HEK293 (cell line): Measurements from ENCODE around the gene ARAP1.

Source experiments
- CTCF ChIA-PET: fragments of 350-600 bp; formaldehyde crosslinking; extraction: SDS; loops from one replicate; lab custom pipeline; 2021; ENCODE audit warnings: antibody characterized with exemption; lab: Yijun Ruan, JAX
- POLR2A ChIA-PET: fragments of 300-600 bp; formaldehyde crosslinking; extraction: SDS; loops from one replicate; lab custom pipeline; 2020; ENCODE audit warnings: antibody characterized with exemption, inconsistent platforms; lab: Yijun Ruan, JAX
- H3K27ac ChIP-seq: fragments of 200-500 bp; sonication (Bioruptor generic); 2 replicates; pipeline ENCODE4 v1.5.1; 2014; ENCODE audit warnings: low read depth, low read length, control low read depth, inconsistent platforms; ENCODE audit errors: extremely low read depth
- H3K36me3 ChIP-seq, 2 experiments: fragments of 200-500 bp in 1 of 2; sonication (Bioruptor generic) in 1 of 2; 1 replicate in 1 of 2; 2 replicates in 1 of 2; pipeline ENCODE4 v1.5.1; 2014 to 2017; ENCODE audit warnings: inconsistent platforms in 2 of 2, low read length in 2 of 2; ENCODE audit not compliant: control insufficient read depth in 2 of 2, insufficient read depth in 1 of 2
- H3K4me1 ChIP-seq: fragments of 200-500 bp; sonication (Bioruptor generic); 2 replicates; pipeline ENCODE4 v1.5.1; 2014; ENCODE audit warnings: mild to moderate bottlenecking, low read length, inconsistent platforms; ENCODE audit not compliant: control insufficient read depth, insufficient read depth
- H3K4me3 ChIP-seq: 2 replicates; pipeline ENCODE4 v1.5.1; 2011; ENCODE audit warnings: low read depth, mild to moderate bottlenecking, control low read depth, low read length, moderate library complexity
- H3K9me3 ChIP-seq: fragments of 200-500 bp; sonication (Bioruptor generic); 2 replicates; pipeline ENCODE4 v1.5.1; 2014; ENCODE audit warnings: low read depth, low read length, inconsistent platforms; ENCODE audit not compliant: control insufficient read depth, insufficient read depth
- EGR2 ChIP-seq: fragments of 450-650 bp; formaldehyde crosslinking; IDR thresholded peaks from 2 replicates; pipeline ENCODE4 v1.5.1; 2016; ENCODE audit warnings: low read depth, missing biosample characterization, missing genetic modification characterization
- GLI4 ChIP-seq: fragments of 450-650 bp; formaldehyde crosslinking; IDR thresholded peaks from 2 replicates; pipeline ENCODE4 v1.5.1; 2016; ENCODE audit warnings: missing biosample characterization, missing genetic modification characterization
- INSM2 ChIP-seq: fragments of 450-650 bp; formaldehyde crosslinking; IDR thresholded peaks from 2 replicates; pipeline ENCODE4 v1.5.1; 2016; ENCODE audit warnings: missing biosample characterization, missing genetic modification characterization
- KLF16 ChIP-seq: fragments of 450-650 bp; formaldehyde crosslinking; IDR thresholded peaks from 2 replicates; pipeline ENCODE4 v1.5.1; 2017; ENCODE audit warnings: missing biosample characterization, missing genetic modification characterization
- OVOL3 ChIP-seq: fragments of 450-650 bp; formaldehyde crosslinking; IDR thresholded peaks from 2 replicates; pipeline ENCODE4 v1.5.1; 2016; ENCODE audit warnings: missing biosample characterization, missing genetic modification characterization
- PRDM10 ChIP-seq: fragments of 450-650 bp; formaldehyde crosslinking; IDR thresholded peaks from 2 replicates; pipeline ENCODE4 v1.5.1; 2016; ENCODE audit warnings: missing biosample characterization, missing genetic modification characterization
- ZFHX2 ChIP-seq: fragments of 450-650 bp; formaldehyde crosslinking; conservative IDR thresholded peaks from 2 replicates; pipeline ENCODE4 v1.5.1; 2016; ENCODE audit warnings: missing biosample characterization, missing genetic modification characterization
- ZNF174 ChIP-seq: fragments of 450-650 bp; formaldehyde crosslinking; IDR thresholded peaks from 2 replicates; pipeline ENCODE4 v1.5.0; 2017; ENCODE audit warnings: missing biosample characterization, mild to moderate bottlenecking, missing genetic modification characterization
- ZNF274 ChIP-seq, 2 experiments: fragments of 200-500 bp in 1 of 2; fragments of 450-650 bp in 1 of 2; sonication (Bioruptor generic) in 1 of 2; formaldehyde crosslinking in 1 of 2; IDR thresholded peaks; 2 replicates each; pipeline versions ENCODE4 v1.5.1 to v1.6.1; 2014 to 2016; ENCODE audit warnings: borderline replicate concordance in 1 of 2, inconsistent platforms in 1 of 2, low read length in 1 of 2, missing biosample characterization in 1 of 2, missing genetic modification characterization in 1 of 2
- ZNF341 ChIP-seq: fragments of 450-650 bp; formaldehyde crosslinking; IDR thresholded peaks from 2 replicates; pipeline ENCODE4; 2016; ENCODE audit warnings: low read depth, missing biosample characterization, missing genetic modification characterization
- ZNF366 ChIP-seq: fragments of 450-650 bp; formaldehyde crosslinking; conservative IDR thresholded peaks from 2 replicates; pipeline ENCODE4 v1.5.1; 2016; ENCODE audit warnings: missing biosample characterization, missing genetic modification characterization
- ZNF426 ChIP-seq: fragments of 450-650 bp; formaldehyde crosslinking; IDR thresholded peaks from 2 replicates; pipeline ENCODE4 v1.5.1; 2017; ENCODE audit warnings: missing biosample characterization, missing genetic modification characterization, mild to moderate bottlenecking, inconsistent platforms, moderate library complexity
- ZNF544 ChIP-seq: fragments of 450-650 bp; formaldehyde crosslinking; IDR thresholded peaks from 2 replicates; pipeline ENCODE4 v1.5.0; 2017; ENCODE audit warnings: missing biosample characterization, missing genetic modification characterization
- ZNF558 ChIP-seq: fragments of 450-650 bp; formaldehyde crosslinking; IDR thresholded peaks from 2 replicates; pipeline ENCODE4 v1.5.1; 2016; ENCODE audit warnings: missing biosample characterization, missing genetic modification characterization
- ZNF600 ChIP-seq: fragments of 450-650 bp; formaldehyde crosslinking; IDR thresholded peaks from 2 replicates; pipeline ENCODE4 v1.5.1; 2016; ENCODE audit warnings: missing biosample characterization, missing genetic modification characterization
- ZNF610 ChIP-seq: fragments of 450-650 bp; formaldehyde crosslinking; IDR thresholded peaks from 2 replicates; pipeline ENCODE4 v1.5.1; 2016; ENCODE audit warnings: missing biosample characterization, missing genetic modification characterization, borderline replicate concordance
- ZNF747 ChIP-seq: fragments of 450-650 bp; formaldehyde crosslinking; IDR thresholded peaks from 2 replicates; pipeline ENCODE4 v1.5.1; 2016; ENCODE audit warnings: missing biosample characterization, missing genetic modification characterization
- ZSCAN4 ChIP-seq: fragments of 450-650 bp; formaldehyde crosslinking; IDR thresholded peaks from 2 replicates; pipeline ENCODE4 v1.5.1; 2017; ENCODE audit warnings: missing biosample characterization, missing genetic modification characterization
- ZXDB ChIP-seq: fragments of 450-650 bp; formaldehyde crosslinking; IDR thresholded peaks from 2 replicates; pipeline ENCODE4 v1.5.1; 2016; ENCODE audit warnings: missing biosample characterization, missing genetic modification characterization

ARAP1 gene

GRCh38 chr11:72784662-72785061, 32.5 kb upstream of the ARAP1 start:
- no peak for TF ChIP-seq EGR2
- TF ChIP-seq ZXDB (tag by site-specific recombination), result no peak
- TF ChIP-seq ZNF747 (tag by site-specific recombination), result no peak
- TF ChIP-seq ZNF174 (tag by site-specific recombination), result no peak
- TF ChIP-seq GLI4 (tag by site-specific recombination), result no peak
- TF ChIP-seq ZNF274 (IDR thresholded peaks at IDR 0.05; ENCODE audit: low read length), result no peak
- TF ChIP-seq ZNF274 (tag by site-specific recombination; IDR thresholded peaks at IDR 0.05; ENCODE audit: borderline replicate concordance), result no peak
- no peak for TF ChIP-seq ZSCAN4 (tag by site-specific recombination)
- TF ChIP-seq KLF16 (tag by site-specific recombination), result no peak
- TF ChIP-seq ZNF426 (tag by site-specific recombination), result no peak
- no peak for TF ChIP-seq ZNF610 (tag by site-specific recombination)
- TF ChIP-seq ZNF544 (tag by site-specific recombination), result no peak
- no peak overlapping the region for H3K27ac ChIP-seq
- peaks cover 0 to 3% of the 10 kb centered on the region in 2 experiments; a peak in 1 of 3 replicates for H3K36me3 ChIP-seq
- POLR2A ChIA-PET, result no interaction called here
- no peak overlapping the region for H3K4me3 ChIP-seq
- CTCF ChIA-PET, result no interaction called here
- no peaks in the 10 kb centered on the region for H3K4me1 ChIP-seq
- H3K9me3 ChIP-seq, result no peaks in the 10 kb centered on the region

GRCh38 chr11:72783144-72783905, 31.1 kb upstream of the ARAP1 start:
- Histone ChIP-seq H3K4me1 (no peaks in the 10 kb centered on the region), H3K36me3 (peaks cover 0 to 5% of the 10 kb centered on the region in 2 experiments; a peak in 1 of 3 replicates), H3K27ac (no peak overlapping the region), H3K4me3 (no peak overlapping the region), H3K9me3 (no peaks in the 10 kb centered on the region)
- peak; percentile 69 for TF ChIP-seq EGR2
- no peak for TF ChIP-seq INSM2
- peak; percentile 66 for TF ChIP-seq ZFHX2
- ChIA-PET POLR2A (interaction anchor here (0.8 to 1.8 kb wide), 4 partner anchors 15 to 61 kb away, joined by 3 to 6 read pairs (median 3); no protein-coding TSS in a partner anchor), CTCF (interaction anchor here (0.5 to 1.9 kb wide), 4 partner anchors 11 to 114 kb away, joined by 3 to 9 read pairs (median 4); partner anchors contain the start of gene STARD10)

GRCh38 chr11:72782081-72782920, 30.1 kb upstream of the ARAP1 start:
- H3K4me3 ChIP-seq, result peak overlapping the region; percentile 25; the same call in 1 of the 2 replicates
- no peaks in the 10 kb centered on the region for H3K9me3 ChIP-seq
- CTCF ChIA-PET, result interaction anchor here (0.5 to 1.9 kb wide), 7 partner anchors 12 to 340 kb away, joined by 3 to 9 read pairs (median 4); partner anchors contain the start of gene STARD10
- H3K36me3 ChIP-seq, result peaks cover 0 to 5% of the 10 kb centered on the region in 2 experiments; a peak in 1 of 3 replicates
- no peak overlapping the region for H3K27ac ChIP-seq
- no peaks in the 10 kb centered on the region for H3K4me1 ChIP-seq
- POLR2A ChIA-PET, result interaction anchor here (0.7 to 1.8 kb wide), 6 partner anchors 12 to 304 kb away, joined by 3 to 11 read pairs (median 3); partner anchors contain the start of gene STARD10
- TF ChIP-seq OVOL3 (tag by site-specific recombination), result no peak
- TF ChIP-seq ZNF366 (tag by site-specific recombination), result 0 out of 2 replicates have a peak, but pooled peaks have one; percentile 16
- TF ChIP-seq ZNF341 (tag by site-specific recombination), result peak; percentile 71
- TF ChIP-seq PRDM10 (tag by site-specific recombination), result peak; percentile 31; the same call in 1 of the 2 replicates
- peak; percentile 66 for TF ChIP-seq ZNF600 (tag by site-specific recombination)
- TF ChIP-seq ZNF558 (tag by site-specific recombination), result no peak
- TF ChIP-seq ZSCAN4 (tag by site-specific recombination), result peak; percentile 55; the same call in 1 of the 2 replicates
